Neural progenitor cell (in vitro differentiated cells): ENCODE results near the gene EED.

Experiments
- CTCF ChIP-seq: fragments of 200-600 bp; sonication (generic); IDR thresholded peaks from 2 replicates; pipeline ENCODE4 v1.5.1; 2017; ENCODE audit warnings: antibody characterized with exemption, mild to moderate bottlenecking
- EZH2 ChIP-seq: fragments of 200-600 bp; sonication (generic); IDR thresholded peaks from 2 replicates; pipeline ENCODE4 v1.6.1; 2017; ENCODE audit warnings: antibody characterized with exemption, mild to moderate bottlenecking, moderate library complexity

- TF ChIP-seq CTCF (no peak), EZH2 (no peak)
Measured at GRCh38 chr11:86197448-86197847, 47.1 kb upstream of the EED start.
